GM06990 (cell line): ENCODE data around the gene CHAD.

Source experiments
- DNase-seq: peaks from one replicate; pipeline ENCODE4 v3.0.0-alpha.2; 2011; ENCODE audit not compliant: insufficient read length; ENCODE audit errors: extremely low read depth
- H3K27me3 ChIP-seq: replicated peaks from 2 replicates; pipeline ENCODE4 v1.6.0; 2011; ENCODE audit warnings: low read length; ENCODE audit not compliant: control insufficient read depth, insufficient read depth
- H3K36me3 ChIP-seq: 2 replicates; pipeline ENCODE4 v1.5.1; 2011; ENCODE audit warnings: low read length; ENCODE audit not compliant: control insufficient read depth, insufficient read depth
- H3K4me3 ChIP-seq: replicated peaks from 2 replicates; pipeline ENCODE4 v1.5.1; 2011; ENCODE audit warnings: low read depth, mild to moderate bottlenecking, control low read depth, low read length
- CTCF ChIP-seq: IDR thresholded peaks from 2 replicates; pipeline ENCODE4 v1.5.1; 2011; ENCODE audit warnings: low read length, control low read depth, mild to moderate bottlenecking, inconsistent platforms; ENCODE audit not compliant: insufficient read depth, poor library complexity, severe bottlenecking

The CHAD gene

DNA sequence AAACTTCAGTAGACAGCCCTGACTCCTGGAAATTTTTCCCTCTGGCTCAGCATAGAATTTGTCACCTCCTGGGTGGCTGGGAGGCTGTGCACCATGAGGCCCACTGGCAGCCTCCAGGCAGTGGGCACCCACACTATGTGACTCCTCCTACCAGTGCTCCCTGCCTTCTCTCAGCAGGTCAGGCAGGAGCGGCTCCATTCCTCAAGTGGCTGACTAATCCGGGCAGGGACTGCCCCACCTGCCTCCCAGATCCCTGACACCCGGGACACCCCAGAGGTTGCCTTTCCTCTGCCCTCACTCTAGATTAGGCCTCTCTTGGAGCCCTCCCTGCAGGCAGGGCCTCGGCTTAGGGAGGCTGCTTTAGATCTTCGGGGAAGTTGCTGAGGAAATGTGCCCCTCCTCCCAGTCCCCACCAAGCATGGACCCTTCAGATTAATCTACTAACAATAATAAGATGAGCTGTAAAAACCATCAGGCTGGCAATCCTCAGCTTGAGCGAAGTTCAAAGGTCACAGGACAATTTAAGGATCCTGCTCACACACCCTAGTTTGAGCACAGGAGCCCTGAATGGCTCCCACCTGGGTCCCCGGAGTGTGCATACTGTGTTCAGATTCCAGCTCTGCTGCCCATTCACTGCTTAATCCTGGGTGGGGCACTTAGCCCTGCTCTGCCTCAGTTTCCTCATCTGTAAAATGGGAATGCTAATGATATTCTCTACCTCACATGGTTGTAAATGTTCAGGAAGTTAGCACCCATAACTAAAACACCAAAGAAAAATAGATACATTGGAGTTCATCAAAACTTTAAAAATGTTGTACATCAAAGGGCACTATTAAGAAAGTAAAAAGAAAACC is 29.6 kb upstream of the CHAD start:
- TF ChIP-seq CTCF: no peak

DNA sequence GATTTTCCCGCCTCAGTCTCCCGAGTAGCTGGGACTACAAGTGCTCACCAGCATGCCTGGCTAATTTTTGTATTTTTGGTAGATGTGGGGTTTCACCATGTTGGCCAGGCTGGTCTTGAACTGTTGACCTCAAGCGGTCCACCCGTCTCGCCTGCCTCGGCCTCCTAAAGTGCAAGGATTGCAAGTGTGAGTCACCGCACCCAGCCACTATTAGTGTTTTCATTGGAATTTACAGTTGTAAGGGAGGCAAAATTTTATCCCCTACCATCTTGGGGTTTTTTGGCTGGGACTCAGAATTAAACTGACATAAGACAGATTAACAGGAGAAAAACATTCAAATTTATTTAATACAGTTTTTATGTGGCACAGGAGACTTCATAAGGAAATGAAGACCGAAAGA is 27.2 kb upstream of the CHAD start:
- H3K4me3 ChIP-seq: no peak overlapping the region
- no peaks in the 10 kb centered on the region for H3K36me3 ChIP-seq
- no peaks in the 10 kb centered on the region for H3K27me3 ChIP-seq
- no peak for DNase-seq
- no peak for TF ChIP-seq CTCF

More for the DNA sequence above, 29.6 kb upstream of the CHAD start:
- no peak for DNase-seq
- Histone ChIP-seq H3K27me3 (no peaks in the 10 kb centered on the region), H3K36me3 (no peaks in the 10 kb centered on the region), H3K4me3 (no peak overlapping the region)

GRCh38 chr17:50495217-50495823 is 26.6 kb upstream of the CHAD start:
- no peak overlapping the region for H3K4me3 ChIP-seq
- H3K36me3 ChIP-seq: no peaks in the 10 kb centered on the region
- no peaks in the 10 kb centered on the region for H3K27me3 ChIP-seq
- DNase-seq: no peak
- TF ChIP-seq CTCF: no peak

DNA sequence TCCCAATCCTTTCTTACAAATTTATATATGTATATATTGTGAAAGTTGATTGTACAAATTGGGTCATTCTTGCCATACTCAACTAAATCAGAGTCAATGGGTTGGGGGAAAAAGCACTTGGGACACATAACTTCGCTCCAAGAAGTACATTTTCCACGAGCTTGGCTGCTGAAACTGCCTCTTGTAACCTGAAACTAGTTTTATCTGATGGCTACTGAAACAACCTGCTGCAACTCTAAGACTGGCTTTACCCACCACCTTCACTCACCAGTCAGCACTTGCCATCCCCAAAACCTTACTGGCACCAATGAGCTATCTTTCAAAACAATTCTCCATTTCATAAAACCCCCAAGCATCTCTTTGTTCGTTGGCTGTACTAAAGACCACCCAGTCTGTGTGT is 25.1 kb upstream of the CHAD start:
- Histone ChIP-seq H3K4me3 (no peak overlapping the region), H3K27me3 (no peaks in the 10 kb centered on the region), H3K36me3 (no peaks in the 10 kb centered on the region)
- TF ChIP-seq CTCF: no peak
- DNase-seq: no peak

- no peaks in the 10 kb centered on the region for H3K27me3 ChIP-seq
- no peak for DNase-seq
- no peaks in the 10 kb centered on the region for H3K36me3 ChIP-seq
- no peak overlapping the region for H3K4me3 ChIP-seq
- TF ChIP-seq CTCF: no peak
These were observed 23.5 kb upstream of the CHAD start for GRCh38 chr17:50492214-50492613.
